VCaP (cell line): ENCODE results near the gene C5orf15.
"Not testable (repeated sequence)": the region's sequence is repeated elsewhere in the genome, so short reads cannot be mapped to it uniquely, and the experiment has no call there.

Source experiments
- H3K27ac ChIP-seq: fragments of 450-650 bp; 2 replicates; pipeline ENCODE4 v1.5.1; 2017
- TF ChIP-seq, protein P1 (sequence below): fragments of 450-650 bp; conservative IDR thresholded peaks from 2 replicates; pipeline ENCODE4 v1.5.1; 2017; ENCODE audit warnings: mild to moderate bottlenecking, moderate library complexity

Gene C5orf15

DNA sequence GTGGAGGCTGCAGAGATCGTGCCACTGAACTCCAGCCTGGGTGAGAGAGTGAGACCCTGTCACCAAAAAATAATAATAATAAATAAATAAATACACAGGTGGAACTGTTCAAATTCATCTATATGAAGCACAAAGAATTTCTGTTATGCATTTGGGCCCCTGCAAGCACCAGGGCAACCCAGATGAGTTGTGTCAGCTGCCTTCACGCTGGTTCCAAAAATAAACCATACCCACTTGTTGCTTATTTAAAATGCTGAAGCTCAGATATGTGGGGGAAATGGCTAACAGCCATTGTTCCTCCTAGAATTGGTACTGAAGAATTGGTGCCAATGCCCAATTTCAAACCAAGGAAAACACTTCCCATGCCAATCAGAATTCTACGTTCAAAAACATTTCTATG is 10.5 kb upstream of the C5orf15 start:
- TF ChIP-seq, protein P1, sequence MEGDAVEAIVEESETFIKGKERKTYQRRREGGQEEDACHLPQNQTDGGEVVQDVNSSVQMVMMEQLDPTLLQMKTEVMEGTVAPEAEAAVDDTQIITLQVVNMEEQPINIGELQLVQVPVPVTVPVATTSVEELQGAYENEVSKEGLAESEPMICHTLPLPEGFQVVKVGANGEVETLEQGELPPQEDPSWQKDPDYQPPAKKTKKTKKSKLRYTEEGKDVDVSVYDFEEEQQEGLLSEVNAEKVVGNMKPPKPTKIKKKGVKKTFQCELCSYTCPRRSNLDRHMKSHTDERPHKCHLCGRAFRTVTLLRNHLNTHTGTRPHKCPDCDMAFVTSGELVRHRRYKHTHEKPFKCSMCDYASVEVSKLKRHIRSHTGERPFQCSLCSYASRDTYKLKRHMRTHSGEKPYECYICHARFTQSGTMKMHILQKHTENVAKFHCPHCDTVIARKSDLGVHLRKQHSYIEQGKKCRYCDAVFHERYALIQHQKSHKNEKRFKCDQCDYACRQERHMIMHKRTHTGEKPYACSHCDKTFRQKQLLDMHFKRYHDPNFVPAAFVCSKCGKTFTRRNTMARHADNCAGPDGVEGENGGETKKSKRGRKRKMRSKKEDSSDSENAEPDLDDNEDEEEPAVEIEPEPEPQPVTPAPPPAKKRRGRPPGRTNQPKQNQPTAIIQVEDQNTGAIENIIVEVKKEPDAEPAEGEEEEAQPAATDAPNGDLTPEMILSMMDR: no peak
- H3K27ac ChIP-seq: no peak overlapping the region

DNA sequence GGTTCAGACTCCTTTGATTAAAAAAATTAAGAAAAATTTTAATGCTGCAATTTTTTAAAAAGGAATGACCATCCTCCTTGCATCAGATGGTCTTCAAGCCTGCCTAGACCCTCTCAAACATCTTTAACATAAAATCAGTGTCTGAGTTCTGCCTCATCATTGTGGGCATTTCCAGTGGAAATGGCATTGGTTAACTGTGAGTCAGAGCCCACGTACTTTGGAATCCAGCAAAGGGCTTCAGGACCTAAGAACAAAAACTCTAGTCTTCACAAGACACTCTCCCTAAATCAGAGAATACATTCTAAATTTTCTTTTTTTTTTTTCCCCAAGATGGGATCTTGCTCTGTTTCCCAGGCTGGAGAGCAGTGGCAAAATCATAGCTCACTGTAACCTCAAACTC is 9.4 kb upstream of the C5orf15 start:
- no peak overlapping the region for H3K27ac ChIP-seq
- TF ChIP-seq, protein P1: no peak

DNA sequence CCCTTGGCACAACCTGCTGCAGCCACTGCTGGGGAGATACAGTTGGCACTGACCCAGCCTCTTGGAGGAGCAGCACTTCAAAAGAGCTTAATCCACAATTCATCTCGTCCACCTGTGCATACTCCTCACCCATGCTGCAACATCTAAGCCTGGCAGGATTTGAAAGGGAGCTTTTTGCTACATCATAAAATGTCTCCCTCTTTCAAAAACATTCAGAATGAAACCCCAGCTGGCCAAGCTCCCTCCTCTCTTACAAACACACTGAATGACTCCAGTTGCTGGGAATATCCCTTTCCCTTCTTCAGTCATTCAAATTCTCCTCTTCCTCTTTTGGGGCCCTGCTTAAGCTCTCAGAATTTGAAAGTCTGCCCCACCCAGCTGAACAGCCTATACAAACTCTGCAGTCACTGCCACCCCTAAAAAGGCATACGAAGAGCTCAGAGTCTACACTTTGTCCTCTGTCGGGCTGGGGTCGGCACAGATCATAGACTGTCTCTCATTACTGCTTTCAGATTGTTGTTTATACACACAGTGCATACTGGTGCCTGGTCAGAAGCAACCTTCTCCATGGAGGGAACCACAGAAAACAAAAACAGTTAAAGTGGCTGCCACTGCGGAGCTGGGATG is 8.8 kb upstream of the C5orf15 start:
- TF ChIP-seq, protein P1: no peak
- no peak overlapping the region for H3K27ac ChIP-seq

DNA sequence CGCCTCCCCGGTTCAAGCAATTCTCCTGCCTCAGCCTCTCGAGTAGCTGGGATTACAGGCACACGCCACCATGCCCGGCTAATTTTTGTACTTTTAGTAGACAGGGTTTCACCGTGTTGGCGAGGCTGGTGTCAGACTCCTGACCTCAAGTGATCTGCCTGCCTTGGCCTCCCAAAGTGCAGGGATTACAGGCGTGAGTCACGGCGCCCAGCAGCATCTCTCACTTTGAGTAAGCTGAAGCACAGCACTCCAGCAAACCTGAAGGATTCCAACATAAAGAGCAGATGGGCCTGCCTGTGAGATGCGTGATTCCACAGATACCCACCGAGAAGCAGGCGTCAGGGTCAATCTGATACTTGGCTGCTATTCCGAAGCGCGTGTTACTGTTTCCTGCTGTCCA is 7.1 kb upstream of the C5orf15 start:
- H3K27ac ChIP-seq: not testable (repeated sequence)

DNA sequence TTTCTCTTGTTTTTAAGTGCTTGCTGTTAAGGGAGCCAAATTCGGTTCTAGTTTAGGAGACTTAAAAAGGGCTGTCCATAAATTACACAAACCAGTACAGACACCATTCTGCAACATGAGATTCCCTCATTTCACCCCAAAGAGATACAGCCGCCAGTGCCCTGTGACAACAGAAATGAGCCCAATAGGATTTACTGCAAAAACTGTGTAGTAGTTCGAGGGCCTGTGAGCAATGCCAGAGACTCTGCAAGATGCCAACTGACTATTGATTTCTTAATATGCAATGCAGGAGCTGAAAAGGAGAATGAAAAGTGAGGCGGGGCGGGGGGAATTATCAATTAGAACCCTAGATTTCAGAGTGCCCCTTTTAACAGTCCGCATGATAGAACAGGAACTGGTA is 5.7 kb upstream of the C5orf15 start:
- H3K27ac ChIP-seq: no peak overlapping the region
- TF ChIP-seq, protein P1: no peak

DNA sequence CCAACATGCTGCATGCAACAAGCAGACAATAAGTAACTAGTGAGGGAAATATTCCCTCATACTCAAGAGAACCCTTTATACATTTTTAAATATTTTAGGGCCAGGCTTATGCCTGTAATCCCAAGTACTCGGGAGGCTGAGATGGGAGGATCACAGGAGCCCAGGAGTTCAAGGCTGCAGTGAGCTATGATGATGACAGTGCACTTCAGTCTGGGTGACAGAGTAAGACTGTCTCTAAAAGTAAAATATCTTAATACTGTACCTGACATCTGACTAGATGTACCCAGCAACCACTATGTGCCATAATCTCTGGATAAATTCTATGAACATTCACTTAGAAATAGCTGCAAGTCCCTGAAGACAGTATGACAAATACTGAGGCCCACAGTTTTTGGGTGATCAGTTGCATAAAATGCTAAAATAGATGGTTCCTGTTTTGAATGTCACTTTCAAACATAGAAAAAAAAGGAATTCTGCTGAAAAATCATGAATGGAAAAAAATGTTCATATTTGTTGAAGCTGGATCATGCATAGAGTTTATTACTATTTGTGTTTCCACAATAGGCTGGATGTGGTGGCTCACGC is 2.0 kb upstream of the C5orf15 start:
- no peak overlapping the region for H3K27ac ChIP-seq
- TF ChIP-seq, protein P1: no peak

DNA sequence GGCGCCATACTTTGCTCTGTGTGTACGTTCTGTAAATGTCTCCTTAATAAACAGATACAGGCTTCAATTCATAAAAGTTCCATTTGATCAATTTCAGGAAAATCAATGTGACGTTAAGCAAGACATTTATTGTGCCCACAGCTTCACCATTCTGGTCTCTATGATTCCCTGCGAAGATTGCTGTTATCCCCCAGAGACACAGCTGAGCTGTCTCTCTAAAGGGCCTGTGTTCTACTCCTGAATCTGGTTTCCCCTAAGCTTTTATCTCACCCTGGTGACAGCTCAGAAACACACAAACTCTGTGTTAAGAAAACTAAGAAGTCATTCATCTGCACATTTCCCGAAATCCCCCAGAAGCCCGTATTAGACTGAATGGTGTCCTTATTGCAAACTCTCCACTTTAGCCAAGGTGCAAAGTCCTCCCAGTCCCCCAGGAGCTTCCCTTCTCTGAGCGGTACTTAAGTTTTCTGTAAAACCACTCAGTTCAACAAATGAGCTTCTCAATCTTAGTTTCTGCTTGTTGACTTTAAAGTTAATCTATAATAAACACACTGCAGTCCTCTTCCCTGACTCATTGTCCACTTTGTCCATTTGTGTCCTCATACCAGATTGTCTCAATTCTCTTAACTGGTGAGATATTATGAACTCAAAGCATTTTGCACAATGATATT is 1.4 kb upstream of the C5orf15 start:
- H3K27ac ChIP-seq: peak overlapping the region; percentile 84; the same call in 1 of the 2 replicates
- TF ChIP-seq, protein P1: no peak

DNA sequence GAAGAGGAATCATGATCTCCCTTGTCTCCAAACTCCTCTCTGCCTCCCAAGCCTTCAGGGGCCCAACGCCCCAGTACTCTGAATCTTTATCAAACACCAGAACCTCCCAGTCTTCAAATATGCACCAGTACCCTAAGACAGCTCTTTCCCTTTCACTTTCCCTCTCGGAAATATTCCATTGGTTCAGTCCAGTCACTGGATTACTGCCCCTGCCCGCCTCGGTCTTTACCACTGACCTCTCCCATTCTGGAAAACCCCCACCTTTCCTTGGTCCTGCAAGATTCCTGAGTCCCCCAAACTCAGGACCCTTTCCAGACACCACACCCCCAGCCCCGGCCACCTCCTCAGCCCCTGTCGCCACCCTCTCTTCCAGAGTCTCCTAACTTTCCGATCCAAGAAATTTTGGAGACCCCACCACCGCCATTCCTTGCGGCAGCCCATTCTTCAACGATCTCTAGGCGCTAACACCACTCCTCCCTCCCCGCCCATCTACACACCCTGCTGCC is 674 bp downstream of the C5orf15 start:
- TF ChIP-seq, protein P1: no peak
- H3K27ac ChIP-seq: peak overlapping the region; percentile 84
